RWPE1 (cell line): Measurements from ENCODE around the gene AP1G2.

ENCODE experiments used
- CTCF ChIA-PET: fragments of 350-600 bp; sonication (Branson Sonifier 250); formaldehyde crosslinking; extraction: SDS; loops from one replicate; lab custom pipeline; 2021; lab: Yijun Ruan, JAX
- POLR2A ChIA-PET: fragments of 400-600 bp; formaldehyde crosslinking; extraction: SDS; loops from one replicate; lab custom pipeline; 2020; ENCODE audit warnings: antibody characterized with exemption; ENCODE audit not compliant: low non-redundant PET; lab: Yijun Ruan, JAX
- DNase-seq: peaks from one replicate; pipeline ENCODE4 v3.0.0; 2012; ENCODE audit warnings: low spot score
- H3K27ac ChIP-seq: fragments of 450-650 bp; 2 replicates; pipeline ENCODE4 v1.5.1; 2017
- CTCF ChIP-seq: fragments of 450-650 bp; conservative IDR thresholded peaks from 2 replicates; pipeline ENCODE4 v1.5.1; 2017; ENCODE audit warnings: low read depth, mild to moderate bottlenecking

AP1G2 gene

GRCh38 chr14:23557946-23558345 is 9.6 kb downstream of the AP1G2 start:
- DNase-seq: no peak
- H3K27ac ChIP-seq: peak overlapping the region; percentile 33
- POLR2A ChIA-PET: interaction anchor here (0.5 kb wide), 1 partner anchor 66 kb away, joined by 3 read pairs; no protein-coding TSS in a partner anchor
- TF ChIP-seq CTCF: no peak
- CTCF ChIA-PET: interaction anchor here (1.0 to 1.7 kb wide), 3 partner anchors 9 to 79 kb away, joined by 5 to 9 read pairs (median 7); no protein-coding TSS in a partner anchor

- H3K27ac ChIP-seq: peak overlapping the region; percentile 79
- ChIA-PET CTCF (interaction anchor here (0.7 to 1.7 kb wide), 3 partner anchors 10 to 79 kb away, joined by 3 to 9 read pairs (median 7); no protein-coding TSS in a partner anchor), POLR2A (interaction anchor here (1.2 kb wide), 1 partner anchor 9 kb away, joined by 3 read pairs; no protein-coding TSS in a partner anchor)
- TF ChIP-seq CTCF: no peak
- DNase-seq: no peak
These were observed 10.1 kb downstream of the AP1G2 start for GRCh38 chr14:23557521-23557920.

- CTCF ChIA-PET: interaction anchor here (0.7 to 1.7 kb wide), 2 partner anchors 10 to 75 kb away, joined by 3 to 7 read pairs; no protein-coding TSS in a partner anchor
- no peak for TF ChIP-seq CTCF
- no peak for DNase-seq
- POLR2A ChIA-PET: interaction anchor here (0.6 to 1.2 kb wide), 2 partner anchors 10 to 87 kb away, joined by 3 read pairs; no protein-coding TSS in a partner anchor
- H3K27ac ChIP-seq: peak overlapping the region; percentile 79
These were observed 10.7 kb downstream of the AP1G2 start for GRCh38 chr14:23556700-23557440.

GRCh38 chr14:23555882-23556699 is 11.5 kb downstream of the AP1G2 start, which contains the start of gene THTPA:
Gene THTPA, plus strand, starts transcription at chr14:23556271. Its CDS starts 487 bp downstream, at chr14:23556758.
- CTCF ChIA-PET: interaction anchor here (1.7 kb wide), 1 partner anchor 11 kb away, joined by 7 read pairs; no protein-coding TSS in a partner anchor
- peak; percentile 86 for DNase-seq

GRCh38 chr14:23555533-23555881 is 12.1 kb downstream of the AP1G2 start:
- DNase-seq: no peak
- TF ChIP-seq CTCF: no peak
- POLR2A ChIA-PET: no interaction called here
- H3K27ac ChIP-seq: peak overlapping the region; percentile 79
- CTCF ChIA-PET: interaction anchor here (0.6 kb wide), 1 partner anchor 290 kb away, joined by 3 read pairs; no protein-coding TSS in a partner anchor

More at GRCh38 chr14:23555882-23556699, 11.5 kb downstream of the AP1G2 start, which contains the start of gene THTPA:
- TF ChIP-seq CTCF: no peak
- H3K27ac ChIP-seq: peak within 1 kb of the TSS; percentile 79
- POLR2A ChIA-PET: interaction anchor here (1.2 kb wide), 1 partner anchor 11 kb away, joined by 3 read pairs; no protein-coding TSS in a partner anchor
